ENCODE results near the gene ABCG1.
A peak's percentile ranks its signal among the peaks of the same experiment; 100 is the strongest.

Gene ABCG1

GRCh38 chr21:42214921-42215320 lies 4.0 kb upstream of the ABCG1 start:
- no peak for DNase-seq

GRCh38 chr21:42215942-42216725 lies 2.8 kb upstream of the ABCG1 start:
- no peak for DNase-seq

- no peak for DNase-seq
Measured at GRCh38 chr21:42216726-42217572, 2.0 kb upstream of the ABCG1 start.

- DNase-seq, result no peak
Measured at GRCh38 chr21:42219606-42220137, 732 bp downstream of the ABCG1 start.

- DNase-seq, result peak; percentile 93
Measured at GRCh38 chr21:42220138-42220701, 1.3 kb downstream of the ABCG1 start.

- no peak for DNase-seq
Measured at GRCh38 chr21:42221581-42222345, 2.8 kb downstream of the ABCG1 start.

GRCh38 chr21:42222386-42222785 lies 3.4 kb downstream of the ABCG1 start:
- no peak for DNase-seq

GRCh38 chr21:42222821-42223390 lies 4.0 kb downstream of the ABCG1 start:
- no peak for DNase-seq

GRCh38 chr21:42223826-42224575 lies 5.1 kb downstream of the ABCG1 start:
- no peak for DNase-seq

GRCh38 chr21:42225042-42225441 lies 6.1 kb downstream of the ABCG1 start:
- DNase-seq, result no peak

GRCh38 chr21:42225571-42226155 lies 6.7 kb downstream of the ABCG1 start:
- DNase-seq, result no peak

GRCh38 chr21:42226626-42227025 lies 7.7 kb downstream of the ABCG1 start:
- DNase-seq, result no peak

GRCh38 chr21:42227909-42228708 lies 9.2 kb downstream of the ABCG1 start:
- peak; percentile 29 for DNase-seq

GRCh38 chr21:42228709-42229220 lies 9.8 kb downstream of the ABCG1 start:
- DNase-seq, result no peak

- no peak for DNase-seq
Measured at GRCh38 chr21:42229676-42230075, 10.7 kb downstream of the ABCG1 start.

GRCh38 chr21:42230178-42230577 lies 11.2 kb downstream of the ABCG1 start:
- no peak for DNase-seq

- DNase-seq, result no peak
Measured at GRCh38 chr21:42230636-42231035, 11.7 kb downstream of the ABCG1 start.

- DNase-seq, result no peak
Measured at GRCh38 chr21:42231756-42232155, 12.8 kb downstream of the ABCG1 start.

- peak; percentile 35 for DNase-seq
Measured at GRCh38 chr21:42232176-42232825, 13.4 kb downstream of the ABCG1 start.

All from NCI-H1105 treated with DMSO at 0.1 percent for 48 hours (cell line).